CD14-positive monocyte (primary cell): ENCODE data around the gene TTLL7. TPM values are rescaled to one million over a fixed set of nuclear protein-coding genes. Genes with fewer than 3 reads are reported as not detected.

Experiments used
- DNase-seq, 3 donors: peaks; one replicate each; pipeline ENCODE4 v3.0.0-alpha.2; 2011 to 2022
- H2AFZ ChIP-seq: 2 replicates; pipeline ENCODE4 v1.6.0; 2012; ENCODE audit warnings: mild to moderate bottlenecking, low read depth, low read length, inconsistent platforms; ENCODE audit not compliant: insufficient read depth, poor library complexity, severe bottlenecking
- H3K27ac ChIP-seq, 2 donors: 1 replicate in 1 of 2; 2 replicates in 1 of 2; pipeline ENCODE4 v1.5.1; 2012 to 2013; ENCODE audit warnings: low read length in 2 of 2, control low read depth in 1 of 2, inconsistent platforms in 1 of 2, low read depth in 1 of 2, mild to moderate bottlenecking in 1 of 2
- H3K27me3 ChIP-seq, 2 donors: one replicate each; pipeline versions ENCODE4 v1.6.0 to v1.6.1; 2011 to 2013; ENCODE audit warnings: low read length in 2 of 2; ENCODE audit not compliant: control insufficient read depth in 2 of 2, insufficient read depth in 2 of 2
- H3K36me3 ChIP-seq, 2 donors: replicated peaks in 1 of 2; 1 replicate in 1 of 2; 2 replicates in 1 of 2; pipeline versions ENCODE4 v1.5.1 to v1.6.1; 2012 to 2013; ENCODE audit warnings: low read length in 2 of 2, control low read depth in 1 of 2, inconsistent platforms in 1 of 2, mild to moderate bottlenecking in 1 of 2; ENCODE audit not compliant: insufficient read depth in 2 of 2, control insufficient read depth in 1 of 2
- H3K4me1 ChIP-seq, 2 donors: 1 replicate in 1 of 2; 2 replicates in 1 of 2; pipeline versions ENCODE4 v1.5.1 to v1.6.1; 2012 to 2013; ENCODE audit warnings: low read length in 2 of 2, control low read depth in 1 of 2, inconsistent platforms in 1 of 2, mild to moderate bottlenecking in 1 of 2, moderate library complexity in 1 of 2; ENCODE audit not compliant: insufficient read depth in 2 of 2, control insufficient read depth in 1 of 2
- H3K4me2 ChIP-seq: replicated peaks from 2 replicates; pipeline ENCODE3; 2012; ENCODE audit warnings: low read length, moderate library complexity, mild to moderate bottlenecking; ENCODE audit not compliant: poor library complexity, severe bottlenecking; ENCODE audit errors: extremely low read depth
- H3K4me3 ChIP-seq, 3 experiments: fragments of 200-600 bp in 1 of 3; sonication (generic) in 1 of 3; replicated peaks in 1 of 3; 1 replicate in 2 of 3; 2 replicates in 1 of 3; pipeline ENCODE4 v1.5.1; 2011 to 2013; ENCODE audit warnings: low read length in 3 of 3, mild to moderate bottlenecking in 3 of 3, control low read depth in 2 of 3, low read depth in 2 of 3, inconsistent platforms in 1 of 3, moderate library complexity in 1 of 3
- H3K79me2 ChIP-seq: 2 replicates; pipeline ENCODE4 v1.6.0; 2012; ENCODE audit warnings: mild to moderate bottlenecking, control low read depth, inconsistent platforms, low read length, moderate library complexity; ENCODE audit not compliant: insufficient read depth
- H3K9ac ChIP-seq: 2 replicates; pipeline ENCODE4 v1.6.0; 2017; ENCODE audit warnings: low read length, mild to moderate bottlenecking; ENCODE audit not compliant: insufficient read depth, poor library complexity, severe bottlenecking
- H3K9me3 ChIP-seq, 2 donors: replicated peaks in 1 of 2; 1 replicate in 1 of 2; 2 replicates in 1 of 2; pipeline versions ENCODE4 v1.5.1 to v1.6.1; 2012 to 2013; ENCODE audit warnings: low read length in 2 of 2, control low read depth in 1 of 2; ENCODE audit not compliant: control insufficient read depth in 1 of 2, insufficient read depth in 1 of 2
- H4K20me1 ChIP-seq: 2 replicates; pipeline ENCODE4 v1.6.0; 2012; ENCODE audit warnings: mild to moderate bottlenecking, low read length, control low read depth, moderate library complexity; ENCODE audit not compliant: insufficient read depth
- H3K27ac Mint-ChIP-seq, 7 donors: one replicate each; pipeline ENCODE4 v1.8.0; 2020; ENCODE audit warnings: mild to moderate bottlenecking in 7 of 7, mixed read lengths in 7 of 7, moderate library complexity in 6 of 7, inconsistent platforms in 2 of 7
- H3K27me3 Mint-ChIP-seq, 3 donors: one replicate each; pipeline ENCODE4 v1.8.0; 2021 to 2022; ENCODE audit warnings: low read depth in 3 of 3, mild to moderate bottlenecking in 3 of 3, mixed read lengths in 3 of 3, moderate library complexity in 3 of 3, inconsistent platforms in 1 of 3
- H3K36me3 Mint-ChIP-seq, 2 donors: one replicate each; pipeline ENCODE4 v1.8.0; 2020; ENCODE audit warnings: mixed read lengths in 2 of 2, inconsistent platforms in 1 of 2, mild to moderate bottlenecking in 1 of 2
- H3K4me1 Mint-ChIP-seq: one replicate; pipeline ENCODE4 v1.8.0; 2020; ENCODE audit warnings: mild to moderate bottlenecking, mixed read lengths
- H3K4me3 Mint-ChIP-seq, 2 donors: one replicate each; pipeline ENCODE4 v1.8.0; 2020; ENCODE audit warnings: mild to moderate bottlenecking in 2 of 2, mixed read lengths in 2 of 2, moderate library complexity in 1 of 2
- H3K9me3 Mint-ChIP-seq, 7 donors: one replicate each; pipeline ENCODE4 v1.8.0; 2020 to 2022; ENCODE audit warnings: mixed read lengths in 7 of 7, mild to moderate bottlenecking in 6 of 7, moderate library complexity in 6 of 7, inconsistent platforms in 2 of 7
- CTCF ChIP-seq: fragments of 200-600 bp; IDR thresholded peaks from one replicate; pipeline ENCODE4 v1.8.0; 2022; ENCODE audit warnings: antibody characterized with exemption, mild to moderate bottlenecking
- WGBS: methylation state at CpG from one replicate; pipeline ENCODE4 v1.1.5; 2013; ENCODE audit warnings: missing lambda C conversion rate; ENCODE audit not compliant: insufficient coverage; 5-methylcytosine and 5-hydroxymethylcytosine counted together
- intact Hi-C, 2 donors: fragments of 100-400 bp; cut with micrococcal nuclease; formaldehyde crosslinking; loops; one replicate each; pipeline versions ENCODE4 v1.15.0 to v1.15.1; 2023
- polyA plus RNA-seq, 3 donors: library from polyadenylated mRNA; depleted of rRNA in 1 of 3; unstranded in 2 of 3; stranded (reverse) in 1 of 3; fragments of 300-500 nt in 2 of 3; fragments of >200 nt in 1 of 3; fragmentation: Illumina TruSeq in 2 of 3; gene quantifications; 1 replicate in 2 of 3; 2 replicates in 1 of 3; pipeline ENCODE4 v1.2.3, GENCODE V29; 2012 to 2021

TTLL7 gene
- polyA plus RNA-seq, 3 donors = 0.12 to 0.69 TPM; not detected in 1

GRCh38 chr1:83922431-83922830, 76.5 kb downstream of the TTLL7 start:
- intact Hi-C loops = no loop called here
- no peak overlapping the region for H3K27ac ChIP-seq
- WGBS = no CpG with 5 or more reads among the region's 1 CpG

GRCh38 chr1:83920320-83920719, 78.6 kb downstream of the TTLL7 start:
- no peaks in the 10 kb centered on the region for H4K20me1 ChIP-seq
- H3K27ac Mint-ChIP-seq = no peak overlapping the region
- H3K4me3 ChIP-seq = no peak overlapping the region
- H3K9me3 ChIP-seq = no peaks in the 10 kb centered on the region
- H3K36me3 ChIP-seq = no peaks in the 10 kb centered on the region
- no peak overlapping the region for H3K4me2 ChIP-seq
- H3K36me3 Mint-ChIP-seq = no peaks in the 10 kb centered on the region
- no peak overlapping the region for H2AFZ ChIP-seq
- WGBS = no CpG with 5 or more reads among the region's 1 CpG
- no peaks in the 10 kb centered on the region for H3K4me1 ChIP-seq
- no peaks in the 10 kb centered on the region for H3K27me3 ChIP-seq
- DNase-seq = no peak
- no peak for TF ChIP-seq CTCF
- no peaks in the 10 kb centered on the region for H3K79me2 ChIP-seq
- no peaks in the 10 kb centered on the region for H3K9me3 Mint-ChIP-seq
- no peak overlapping the region for H3K4me3 Mint-ChIP-seq
- no peaks in the 10 kb centered on the region for H3K27me3 Mint-ChIP-seq
- no peak overlapping the region for H3K9ac ChIP-seq
- intact Hi-C loops = no loop called here
- peaks cover 6% of the 10 kb centered on the region for H3K4me1 Mint-ChIP-seq
- no peak overlapping the region for H3K27ac ChIP-seq

More at GRCh38 chr1:83922431-83922830, 76.5 kb downstream of the TTLL7 start:
- no peaks in the 10 kb centered on the region for H3K4me1 ChIP-seq
- Mint-ChIP-seq H3K27ac (peak overlapping the region in 1 of 7 donors; percentile 33), H3K4me1 (peaks cover 6% of the 10 kb centered on the region), H3K27me3 (no peaks in the 10 kb centered on the region), H3K4me3 (no peak overlapping the region), H3K9me3 (no peaks in the 10 kb centered on the region), H3K36me3 (no peaks in the 10 kb centered on the region)
- no peaks in the 10 kb centered on the region for H3K79me2 ChIP-seq
- H3K9me3 ChIP-seq = no peaks in the 10 kb centered on the region
- no peak overlapping the region for H3K9ac ChIP-seq
- H3K36me3 ChIP-seq = no peaks in the 10 kb centered on the region
- H3K27me3 ChIP-seq = no peaks in the 10 kb centered on the region
- TF ChIP-seq CTCF = no peak
- H4K20me1 ChIP-seq = no peaks in the 10 kb centered on the region
- H3K4me2 ChIP-seq = no peak overlapping the region
- no peak overlapping the region for H3K4me3 ChIP-seq
- no peak for DNase-seq
- no peak overlapping the region for H2AFZ ChIP-seq
